GM04503 (cell line): ENCODE results near the gene CD79A.

ENCODE experiments used
- DNase-seq: peaks from one replicate; pipeline ENCODE4 v3.0.0-alpha.2; 2012; ENCODE audit warnings: low read depth

Gene CD79A

GRCh38 chr19:41876847-41877832 is at the start of gene CD79A:
CD79A (plus strand) TSS chr19:41877279; CDS start chr19:41877305, 26 bp downstream.
- no peak for DNase-seq

GRCh38 chr19:41837981-41838708 is 38.9 kb upstream of the CD79A start:
- DNase-seq = no peak

GRCh38 chr19:41839211-41839610 is 37.9 kb upstream of the CD79A start:
- no peak for DNase-seq

- no peak for DNase-seq
Measured at GRCh38 chr19:41843371-41843770, 33.7 kb upstream of the CD79A start.

GRCh38 chr19:41844601-41845000 is 32.5 kb upstream of the CD79A start, which contains the start of gene LYPD4:
LYPD4 (minus strand) TSS chr19:41844683; CDS start chr19:41839285, 5,398 bp downstream.
- DNase-seq = no peak

- DNase-seq = no peak
Measured at GRCh38 chr19:41845001-41845050, 32.3 kb upstream of the CD79A start, which contains the start of gene DMRTC2. DMRTC2 (plus strand) TSS chr19:41845042; CDS start chr19:41847429, 2,387 bp downstream.

GRCh38 chr19:41845051-41845590 is 32.0 kb upstream of the CD79A start:
- DNase-seq = no peak

- DNase-seq = no peak
Measured at GRCh38 chr19:41847351-41848105, 29.6 kb upstream of the CD79A start.

GRCh38 chr19:41848666-41849065 is 28.4 kb upstream of the CD79A start:
- no peak for DNase-seq

GRCh38 chr19:41849067-41849466 is 28.0 kb upstream of the CD79A start:
- no peak for DNase-seq

GRCh38 chr19:41850381-41850780 is 26.7 kb upstream of the CD79A start:
- no peak for DNase-seq

GRCh38 chr19:41851456-41851855 is 25.6 kb upstream of the CD79A start:
- DNase-seq = no peak

- DNase-seq = no peak
Measured at GRCh38 chr19:41853344-41853743, 23.7 kb upstream of the CD79A start.

- no peak for DNase-seq
Measured at GRCh38 chr19:41853768-41854167, 23.3 kb upstream of the CD79A start.

- DNase-seq = no peak
Measured at GRCh38 chr19:41859213-41859617, 17.9 kb upstream of the CD79A start.

- DNase-seq = peak; percentile 93
Measured at GRCh38 chr19:41859618-41860418, 17.3 kb upstream of the CD79A start, which contains the start of gene RPS19. RPS19 (plus strand) TSS chr19:41860255; CDS start chr19:41860775, 520 bp downstream.

- DNase-seq = no peak
Measured at GRCh38 chr19:41860419-41861115, 16.5 kb upstream of the CD79A start.

- DNase-seq = no peak
Measured at GRCh38 chr19:41861116-41861768, 15.8 kb upstream of the CD79A start.

GRCh38 chr19:41861846-41862245 is 15.2 kb upstream of the CD79A start:
- DNase-seq = no peak

GRCh38 chr19:41862445-41862986 is 14.6 kb upstream of the CD79A start:
- DNase-seq = no peak
